Upper lobe of right lung (tissue), 1 donor: ENCODE data around the gene MALAT1. TPM values are rescaled to one million over a fixed set of nuclear protein-coding genes. Genes with fewer than 3 reads are reported as not detected.

Experiments
- ATAC-seq: fragments of 200-7000 bp; cut with Tn5 transposase; one replicate; pipeline ENCODE4 v1.9.1; 2020; ENCODE audit warnings: mild to moderate bottlenecking, moderate library complexity
- DNase-seq: peaks from one replicate; pipeline ENCODE4 v3.0.0-alpha.2; 2020
- H3K27ac ChIP-seq: fragments of 200-600 bp; one replicate; pipeline ENCODE4 v1.8.0; 2022
- H3K27me3 ChIP-seq: fragments of 200-600 bp; one replicate; pipeline ENCODE4 v1.8.0; 2022; ENCODE audit warnings: mild to moderate bottlenecking
- H3K36me3 ChIP-seq: fragments of 200-600 bp; one replicate; pipeline ENCODE4 v1.8.0; 2022
- H3K4me1 ChIP-seq: fragments of 200-600 bp; one replicate; pipeline ENCODE4 v1.8.0; 2022
- H3K4me3 ChIP-seq: fragments of 200-600 bp; one replicate; pipeline ENCODE4 v1.8.0; 2022; ENCODE audit warnings: mild to moderate bottlenecking
- H3K9me3 ChIP-seq: fragments of 200-600 bp; one replicate; pipeline ENCODE4 v1.8.0; 2022
- CTCF ChIP-seq: fragments of 200-600 bp; IDR thresholded peaks from one replicate; pipeline ENCODE4 v1.8.0; 2022; ENCODE audit warnings: antibody characterized with exemption
- intact Hi-C: fragments of 100-400 bp; cut with DNase I; formaldehyde crosslinking; loops from one replicate; pipeline ENCODE4 v1.11.0; 2022
- total RNA-seq: library from RNA; stranded (reverse); fragmentation: NEBNext Ultra II Directional; extraction: Animal tissue kit (Norgen Biotek cat#: 25700); gene quantifications from one replicate; pipeline ENCODE4 v1.2.1, GENCODE V29; 2021
- donor health status: DM: no; HTN: yes; CAD: no; lungs with severe emphysema.

MALAT1 gene
- total RNA-seq, 1 donor from 2014 or later, result 11,917 TPM

- DNase-seq (no peak), ATAC-seq (no peak)
- intact Hi-C loops, result no loop called here
- H3K4me1 ChIP-seq, result peaks cover 17% of the 10 kb centered on the region
- no peak overlapping the region for H3K4me3 ChIP-seq
- no peaks in the 10 kb centered on the region for H3K27me3 ChIP-seq
- TF ChIP-seq CTCF, result no peak
- no peaks in the 10 kb centered on the region for H3K9me3 ChIP-seq
- no peak overlapping the region for H3K27ac ChIP-seq
- peaks cover 71% of the 10 kb centered on the region for H3K36me3 ChIP-seq
These were observed 30.0 kb downstream of the MALAT1 start for GRCh38 chr11:65528819-65529350.

- H3K36me3 ChIP-seq, result peaks cover 75% of the 10 kb centered on the region
These were observed 30.8 kb downstream of the MALAT1 start for GRCh38 chr11:65529475-65530156.

GRCh38 chr11:65530157-65530496, 31.3 kb downstream of the MALAT1 start:
- intact Hi-C loops, result no loop called here
- DNase-seq (no peak), ATAC-seq (no peak)
- H3K4me3 ChIP-seq, result no peak overlapping the region
- peaks cover 79% of the 10 kb centered on the region for H3K36me3 ChIP-seq
- H3K27me3 ChIP-seq, result no peaks in the 10 kb centered on the region
- no peak overlapping the region for H3K27ac ChIP-seq
- peak; percentile 11 for TF ChIP-seq CTCF
- no peaks in the 10 kb centered on the region for H3K9me3 ChIP-seq
- H3K4me1 ChIP-seq, result peaks cover 10% of the 10 kb centered on the region

More at GRCh38 chr11:65529475-65530156, 30.8 kb downstream of the MALAT1 start:
- intact Hi-C loops, result no loop called here
- peaks cover 10% of the 10 kb centered on the region for H3K4me1 ChIP-seq
- no peaks in the 10 kb centered on the region for H3K9me3 ChIP-seq
- H3K4me3 ChIP-seq, result no peak overlapping the region
- no peaks in the 10 kb centered on the region for H3K27me3 ChIP-seq
- TF ChIP-seq CTCF, result no peak
- ATAC-seq (no peak), DNase-seq (no peak)
- H3K27ac ChIP-seq, result no peak overlapping the region

- Histone ChIP-seq H3K9me3 (no peaks in the 10 kb centered on the region), H3K36me3 (peaks cover 85% of the 10 kb centered on the region), H3K27me3 (no peaks in the 10 kb centered on the region), H3K4me1 (no peaks in the 10 kb centered on the region), H3K27ac (no peak overlapping the region), H3K4me3 (no peak overlapping the region)
- intact Hi-C loops, result no loop called here
- ATAC-seq (no peak), DNase-seq (no peak)
- no peak for TF ChIP-seq CTCF
These were observed 33.7 kb downstream of the MALAT1 start for GRCh38 chr11:65532388-65533064.

GRCh38 chr11:65535102-65535501, 36.3 kb downstream of the MALAT1 start:
- H3K27ac ChIP-seq, result no peak overlapping the region
- peaks cover 82% of the 10 kb centered on the region for H3K36me3 ChIP-seq
- DNase-seq, result no peak
- no peaks in the 10 kb centered on the region for H3K27me3 ChIP-seq
- no peak for ATAC-seq
- H3K4me3 ChIP-seq, result no peak overlapping the region
- peaks cover 6% of the 10 kb centered on the region for H3K4me1 ChIP-seq
- no peaks in the 10 kb centered on the region for H3K9me3 ChIP-seq
- intact Hi-C loops, result no loop called here
- no peak for TF ChIP-seq CTCF
